Activated CD8-positive, alpha-beta memory T cell treated with anti-CD3 and anti-CD28 coated beads, Interleukin-2, amount 10 ng/mL, durations not matched to agents 7 days and 5 days (primary cell): ENCODE measurements around the gene SMIM33. TPM values are rescaled to one million over a fixed set of nuclear protein-coding genes. Genes with fewer than 3 reads are reported as not detected.

Source experiments
- ATAC-seq: fragments of 150-1000 bp; cut with Tn5 transposase; one replicate; pipeline ENCODE4 v1.10.0; 2021; ENCODE audit warnings: moderate library complexity
- CTCF ChIA-PET: fragments of 350-600 bp; sonication (Branson Sonifier 250); formaldehyde crosslinking; loops from one replicate; lab custom pipeline; 2021; ENCODE audit warnings: antibody characterized with exemption; lab: Charles Lee
- DNase-seq: peaks from one replicate; pipeline ENCODE4 v3.0.0-alpha.2; 2020
- H3K27ac Mint-ChIP-seq: one replicate; pipeline ENCODE4 v1.8.0; 2021; ENCODE audit warnings: mild to moderate bottlenecking, mixed read lengths
- H3K27me3 Mint-ChIP-seq: one replicate; pipeline ENCODE4 v1.8.0; 2021; ENCODE audit warnings: mixed read lengths
- H3K36me3 Mint-ChIP-seq: one replicate; pipeline ENCODE4 v1.8.0; 2021; ENCODE audit warnings: mild to moderate bottlenecking, mixed read lengths
- H3K4me1 Mint-ChIP-seq: one replicate; pipeline ENCODE4 v1.8.0; 2021; ENCODE audit warnings: mixed read lengths
- H3K4me3 Mint-ChIP-seq: one replicate; pipeline ENCODE4 v1.8.0; 2021; ENCODE audit warnings: mild to moderate bottlenecking, moderate library complexity, mixed read lengths
- H3K9me3 Mint-ChIP-seq: one replicate; pipeline ENCODE4 v1.8.0; 2022; ENCODE audit warnings: low read depth, mixed read lengths
- total RNA-seq, 2 experiments: library from RNA; stranded (reverse); gene quantifications; one replicate each; pipeline ENCODE4 v1.2.3, GENCODE V29; 2021

SMIM33 gene
- total RNA-seq, 2 experiments from 2014 or later = 0.07 to 0.26 TPM

- DNase-seq (peak; percentile 55), ATAC-seq (peak; percentile 7)
- peak overlapping the region; percentile 86 for H3K27ac Mint-ChIP-seq
- CTCF ChIA-PET = interaction anchor here (1.2 to 4.3 kb wide), 10 partner anchors 9 to 251 kb away, joined by 3 to 20 read pairs (median 6); partner anchors contain the start of gene SMIM33
- no peaks in the 10 kb centered on the region for H3K36me3 Mint-ChIP-seq
- peak overlapping the region; percentile 51 for H3K4me3 Mint-ChIP-seq
- H3K9me3 Mint-ChIP-seq = no peaks in the 10 kb centered on the region
- H3K27me3 Mint-ChIP-seq = no peaks in the 10 kb centered on the region
- peaks cover 57% of the 10 kb centered on the region for H3K4me1 Mint-ChIP-seq
These were observed 11.3 kb upstream of the SMIM33 start for GRCh38 chr5:139459451-139459934.

GRCh38 chr5:139460455-139460854 lies 10.3 kb upstream of the SMIM33 start:
- Mint-ChIP-seq H3K4me3 (no peak overlapping the region), H3K9me3 (no peaks in the 10 kb centered on the region), H3K4me1 (peaks cover 50% of the 10 kb centered on the region), H3K36me3 (no peaks in the 10 kb centered on the region), H3K27ac (peak overlapping the region; percentile 86), H3K27me3 (no peaks in the 10 kb centered on the region)
- DNase-seq = no peak
- CTCF ChIA-PET = interaction anchor here (0.7 to 4.3 kb wide), 8 partner anchors 10 to 250 kb away, joined by 3 to 20 read pairs (median 4); partner anchors contain the start of gene SMIM33
- no peak for ATAC-seq

- CTCF ChIA-PET = interaction anchor here (1.2 to 4.3 kb wide), 5 partner anchors 14 to 51 kb away, joined by 3 to 20 read pairs (median 3); no protein-coding TSS in a partner anchor
- peaks cover 48% of the 10 kb centered on the region for H3K4me1 Mint-ChIP-seq
These were observed 9.6 kb upstream of the SMIM33 start for GRCh38 chr5:139461176-139461575.

GRCh38 chr5:139461698-139462097 lies 9.1 kb upstream of the SMIM33 start:
- H3K9me3 Mint-ChIP-seq = no peaks in the 10 kb centered on the region
- no peak for DNase-seq
- ATAC-seq = no peak
- H3K27ac Mint-ChIP-seq = no peak overlapping the region
- no peaks in the 10 kb centered on the region for H3K27me3 Mint-ChIP-seq
- no peaks in the 10 kb centered on the region for H3K36me3 Mint-ChIP-seq
- H3K4me1 Mint-ChIP-seq = peaks cover 43% of the 10 kb centered on the region
- CTCF ChIA-PET = interaction anchor here (1.2 to 4.3 kb wide), 3 partner anchors 14 to 51 kb away, joined by 3 to 20 read pairs (median 3); no protein-coding TSS in a partner anchor
- H3K4me3 Mint-ChIP-seq = no peak overlapping the region

More at GRCh38 chr5:139461176-139461575, 9.6 kb upstream of the SMIM33 start:
- no peak for ATAC-seq
- H3K27me3 Mint-ChIP-seq = no peaks in the 10 kb centered on the region
- no peak overlapping the region for H3K27ac Mint-ChIP-seq
- H3K36me3 Mint-ChIP-seq = no peaks in the 10 kb centered on the region
- H3K9me3 Mint-ChIP-seq = no peaks in the 10 kb centered on the region
- DNase-seq = no peak
- H3K4me3 Mint-ChIP-seq = no peak overlapping the region

GRCh38 chr5:139462586-139463276 lies 8.1 kb upstream of the SMIM33 start, which contains the start of gene ECSCR:
ECSCR (minus strand) TSS chr5:139462743; CDS start chr5:139462670, 73 bp downstream.
- no peaks in the 10 kb centered on the region for H3K9me3 Mint-ChIP-seq
- ATAC-seq = no peak
- H3K27ac Mint-ChIP-seq = no peak within 1 kb of the TSS
- no peak within 1 kb of the TSS for H3K4me3 Mint-ChIP-seq
- CTCF ChIA-PET = interaction anchor here (1.5 to 4.3 kb wide), 2 partner anchors 19 to 49 kb away, joined by 6 to 20 read pairs; partner anchors contain the start of gene STING1
- H3K27me3 Mint-ChIP-seq = no peaks in the 10 kb centered on the region
- H3K4me1 Mint-ChIP-seq = peaks cover 35% of the 10 kb centered on the region
- DNase-seq = no peak
- no peaks in the 10 kb centered on the region for H3K36me3 Mint-ChIP-seq

GRCh38 chr5:139468421-139468931 lies 2.3 kb upstream of the SMIM33 start:
- peaks cover 40% of the 10 kb centered on the region for H3K4me1 Mint-ChIP-seq

GRCh38 chr5:139472386-139473030 lies 1.7 kb downstream of the SMIM33 start:
- Mint-ChIP-seq H3K27me3 (no peaks in the 10 kb centered on the region), H3K4me1 (peaks cover 69% of the 10 kb centered on the region), H3K27ac (peak overlapping the region; percentile 69), H3K4me3 (peak overlapping the region; percentile 3), H3K9me3 (no peaks in the 10 kb centered on the region), H3K36me3 (peaks cover 13% of the 10 kb centered on the region)
- CTCF ChIA-PET = interaction anchor here (1.1 to 1.3 kb wide), 2 partner anchors 9 to 33 kb away, joined by 3 to 4 read pairs; partner anchors contain the start of genes DNAJC18 and STING1
- ATAC-seq (no peak), DNase-seq (no peak)

More at GRCh38 chr5:139468421-139468931, 2.3 kb upstream of the SMIM33 start:
- H3K9me3 Mint-ChIP-seq = no peaks in the 10 kb centered on the region
- DNase-seq (no peak), ATAC-seq (peak; percentile 42)
- no peak overlapping the region for H3K4me3 Mint-ChIP-seq
- no peak overlapping the region for H3K27ac Mint-ChIP-seq
- no peaks in the 10 kb centered on the region for H3K27me3 Mint-ChIP-seq
- CTCF ChIA-PET = interaction anchor here (0.9 to 1.6 kb wide), 3 partner anchors 10 to 46 kb away, joined by 3 to 6 read pairs (median 3); no protein-coding TSS in a partner anchor
- no peaks in the 10 kb centered on the region for H3K36me3 Mint-ChIP-seq

GRCh38 chr5:139473105-139473504 lies 2.3 kb downstream of the SMIM33 start:
- Mint-ChIP-seq H3K36me3 (peaks cover 17% of the 10 kb centered on the region), H3K4me1 (peaks cover 71% of the 10 kb centered on the region), H3K27me3 (no peaks in the 10 kb centered on the region), H3K27ac (no peak overlapping the region), H3K4me3 (no peak overlapping the region), H3K9me3 (no peaks in the 10 kb centered on the region)
- CTCF ChIA-PET = interaction anchor here (1.1 to 1.3 kb wide), 2 partner anchors 9 to 34 kb away, joined by 3 to 4 read pairs; partner anchors contain the start of genes DNAJC18 and STING1
- no peak for ATAC-seq
- no peak for DNase-seq

GRCh38 chr5:139473565-139473964 lies 2.8 kb downstream of the SMIM33 start:
- DNase-seq = no peak
- CTCF ChIA-PET = interaction anchor here (0.7 to 1.3 kb wide), 3 partner anchors 8 to 35 kb away, joined by 3 to 4 read pairs (median 3); partner anchors contain the start of genes DNAJC18 and STING1
- no peaks in the 10 kb centered on the region for H3K27me3 Mint-ChIP-seq

GRCh38 chr5:139474890-139475791 lies 4.3 kb downstream of the SMIM33 start:
- Mint-ChIP-seq H3K27me3 (no peaks in the 10 kb centered on the region), H3K9me3 (no peaks in the 10 kb centered on the region), H3K4me1 (peaks cover 63% of the 10 kb centered on the region), H3K27ac (peak overlapping the region; percentile 84), H3K36me3 (peaks cover 24% of the 10 kb centered on the region), H3K4me3 (no peak overlapping the region)
- peak; percentile 48 for ATAC-seq
- CTCF ChIA-PET = interaction anchor here (1.0 to 1.3 kb wide), 5 partner anchors 14 to 52 kb away, joined by 3 to 7 read pairs (median 4); partner anchors contain the start of gene DNAJC18
- DNase-seq = no peak

More at GRCh38 chr5:139473565-139473964, 2.8 kb downstream of the SMIM33 start:
- H3K9me3 Mint-ChIP-seq = no peaks in the 10 kb centered on the region
- no peak for ATAC-seq
- peaks cover 19% of the 10 kb centered on the region for H3K36me3 Mint-ChIP-seq
- peaks cover 68% of the 10 kb centered on the region for H3K4me1 Mint-ChIP-seq
- no peak overlapping the region for H3K4me3 Mint-ChIP-seq
- no peak overlapping the region for H3K27ac Mint-ChIP-seq

GRCh38 chr5:139475865-139476617 lies 5.2 kb downstream of the SMIM33 start:
- Mint-ChIP-seq H3K9me3 (no peaks in the 10 kb centered on the region), H3K36me3 (peaks cover 33% of the 10 kb centered on the region), H3K27ac (peak overlapping the region; percentile 84), H3K4me3 (no peak overlapping the region), H3K27me3 (no peaks in the 10 kb centered on the region), H3K4me1 (peaks cover 63% of the 10 kb centered on the region)
- no peak for ATAC-seq
- CTCF ChIA-PET = interaction anchor here (1.0 to 1.3 kb wide), 3 partner anchors 14 to 37 kb away, joined by 3 to 4 read pairs (median 3); partner anchors contain the start of gene DNAJC18
- no peak for DNase-seq
